DOHH2 (cell line): ENCODE results near the gene TATDN2.

Experiments used
- H3F3A ChIP-seq: fragments of 200-600 bp; sonication (generic), shearing (Covaris generic); 2 replicates; pipeline ENCODE4 v1.6.0; 2016; ENCODE audit warnings: antibody characterized with exemption, mild to moderate bottlenecking; ENCODE audit not compliant: control insufficient read depth, insufficient read depth
- H3K27ac ChIP-seq: fragments of 200-600 bp; sonication (generic); 2 replicates; pipeline ENCODE4 v1.5.1; 2014; ENCODE audit warnings: low read depth, mild to moderate bottlenecking, low read length, moderate library complexity
- H3K27me3 ChIP-seq: fragments of 200-600 bp; sonication (generic); 2 replicates; pipeline ENCODE4 v1.6.1; 2014; ENCODE audit warnings: mild to moderate bottlenecking, low read length, mixed read lengths; ENCODE audit not compliant: control insufficient read depth
- H3K36me3 ChIP-seq: fragments of 200-600 bp; sonication (generic); 2 replicates; pipeline ENCODE4 v1.6.1; 2014; ENCODE audit warnings: mild to moderate bottlenecking, low read length, moderate library complexity, mixed read lengths; ENCODE audit not compliant: control insufficient read depth
- H3K4me1 ChIP-seq: fragments of 200-600 bp; sonication (generic); 2 replicates; pipeline ENCODE4 v1.6.1; 2014; ENCODE audit warnings: mild to moderate bottlenecking, low read length, mixed read lengths; ENCODE audit not compliant: control insufficient read depth
- H3K4me2 ChIP-seq: fragments of 200-600 bp; sonication (generic); 2 replicates; pipeline ENCODE4 v1.6.0; 2014; ENCODE audit warnings: mild to moderate bottlenecking, low read length, moderate library complexity
- H3K4me3 ChIP-seq: fragments of 200-600 bp; sonication (generic); 2 replicates; pipeline ENCODE4 v1.5.1; 2014; ENCODE audit warnings: mild to moderate bottlenecking, low read length, mixed read lengths
- H3K79me2 ChIP-seq: fragments of 200-600 bp; sonication (generic); 2 replicates; pipeline ENCODE4 v1.6.1; 2014; ENCODE audit warnings: mild to moderate bottlenecking, low read length, mixed read lengths; ENCODE audit not compliant: control insufficient read depth
- H3K9me2 ChIP-seq: fragments of 200-600 bp; sonication (generic); replicated peaks from 2 replicates; pipeline ENCODE4 v1.6.1; 2014; ENCODE audit warnings: mild to moderate bottlenecking, low read length, mixed read lengths; ENCODE audit not compliant: control insufficient read depth
- H3K9me3 ChIP-seq: fragments of 200-600 bp; sonication (generic); 2 replicates; pipeline ENCODE4 v1.6.1; 2014; ENCODE audit warnings: antibody characterized with exemption, low read length, mixed read lengths; ENCODE audit not compliant: control insufficient read depth, insufficient read depth
- H4K20me1 ChIP-seq: fragments of 200-600 bp; sonication (generic); 2 replicates; pipeline ENCODE4 v1.6.0; 2014; ENCODE audit warnings: low read depth, mild to moderate bottlenecking, antibody characterized with exemption, low read length, moderate library complexity; ENCODE audit not compliant: control insufficient read depth, insufficient read depth
- EZH2phosphoT487 ChIP-seq: fragments of 200-600 bp; sonication (generic); IDR thresholded peaks from 2 replicates; pipeline ENCODE4 v1.6.1; 2017; ENCODE audit warnings: borderline replicate concordance, mild to moderate bottlenecking, antibody characterized with exemption, low read length, moderate library complexity, mixed read lengths
- TF ChIP-seq, protein P1 (sequence below): fragments of 200-600 bp; sonication (generic); IDR thresholded peaks from one replicate; pipeline ENCODE4 v1.5.1; 2014; ENCODE audit warnings: antibody characterized with exemption, mild to moderate bottlenecking, low read depth, low read length; ENCODE audit not compliant: poor library complexity, severe bottlenecking

The TATDN2 gene

GRCh38 chr3:10205451-10206165 lies 42.7 kb upstream of the TATDN2 start:
- H3K9me2 ChIP-seq = no peaks in the 10 kb centered on the region
- H3K27ac ChIP-seq = no peak overlapping the region
- no peak overlapping the region for H3K4me3 ChIP-seq
- no peaks in the 10 kb centered on the region for H3K79me2 ChIP-seq
- peaks cover 26% of the 10 kb centered on the region for H3K36me3 ChIP-seq
- no peak overlapping the region for H3K4me2 ChIP-seq
- H4K20me1 ChIP-seq = no peaks in the 10 kb centered on the region
- no peaks in the 10 kb centered on the region for H3K9me3 ChIP-seq
- no peak for TF ChIP-seq EZH2phosphoT487
- TF ChIP-seq, protein P1, sequence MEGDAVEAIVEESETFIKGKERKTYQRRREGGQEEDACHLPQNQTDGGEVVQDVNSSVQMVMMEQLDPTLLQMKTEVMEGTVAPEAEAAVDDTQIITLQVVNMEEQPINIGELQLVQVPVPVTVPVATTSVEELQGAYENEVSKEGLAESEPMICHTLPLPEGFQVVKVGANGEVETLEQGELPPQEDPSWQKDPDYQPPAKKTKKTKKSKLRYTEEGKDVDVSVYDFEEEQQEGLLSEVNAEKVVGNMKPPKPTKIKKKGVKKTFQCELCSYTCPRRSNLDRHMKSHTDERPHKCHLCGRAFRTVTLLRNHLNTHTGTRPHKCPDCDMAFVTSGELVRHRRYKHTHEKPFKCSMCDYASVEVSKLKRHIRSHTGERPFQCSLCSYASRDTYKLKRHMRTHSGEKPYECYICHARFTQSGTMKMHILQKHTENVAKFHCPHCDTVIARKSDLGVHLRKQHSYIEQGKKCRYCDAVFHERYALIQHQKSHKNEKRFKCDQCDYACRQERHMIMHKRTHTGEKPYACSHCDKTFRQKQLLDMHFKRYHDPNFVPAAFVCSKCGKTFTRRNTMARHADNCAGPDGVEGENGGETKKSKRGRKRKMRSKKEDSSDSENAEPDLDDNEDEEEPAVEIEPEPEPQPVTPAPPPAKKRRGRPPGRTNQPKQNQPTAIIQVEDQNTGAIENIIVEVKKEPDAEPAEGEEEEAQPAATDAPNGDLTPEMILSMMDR = no peak
- H3K27me3 ChIP-seq = no peaks in the 10 kb centered on the region
- H3K4me1 ChIP-seq = peaks cover 28% of the 10 kb centered on the region
- peaks cover 4% of the 10 kb centered on the region; the same call in 1 of the 2 replicates for H3F3A ChIP-seq

DNA sequence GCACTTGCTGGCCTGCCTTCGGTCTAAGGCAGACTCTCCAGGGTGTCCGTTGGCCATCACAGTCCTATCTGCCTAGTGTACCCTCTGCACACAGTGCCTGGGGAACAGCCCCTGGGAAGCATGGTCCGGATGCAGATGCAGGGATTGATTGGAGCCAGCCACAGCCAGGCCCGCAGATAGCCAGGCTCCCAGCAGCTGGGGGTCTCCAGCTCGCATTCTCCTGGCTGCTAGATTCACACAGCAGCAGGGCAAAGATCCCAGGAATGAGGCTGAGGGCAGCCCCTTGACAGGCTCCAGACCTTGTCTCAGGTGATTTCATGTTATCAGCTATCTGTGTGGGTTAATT lies 42.1 kb upstream of the TATDN2 start:
- no peak overlapping the region for H3K4me2 ChIP-seq
- TF ChIP-seq EZH2phosphoT487 = no peak
- TF ChIP-seq, protein P1 = no peak
- peaks cover 28% of the 10 kb centered on the region for H3K4me1 ChIP-seq
- H3K4me3 ChIP-seq = no peak overlapping the region
- no peak overlapping the region for H3K27ac ChIP-seq
- no peaks in the 10 kb centered on the region for H3K27me3 ChIP-seq
- no peaks in the 10 kb centered on the region for H3K79me2 ChIP-seq
- peaks cover 9% of the 10 kb centered on the region; the same call in 1 of the 2 replicates for H3F3A ChIP-seq
- H3K9me3 ChIP-seq = no peaks in the 10 kb centered on the region
- no peaks in the 10 kb centered on the region for H4K20me1 ChIP-seq
- no peaks in the 10 kb centered on the region for H3K9me2 ChIP-seq
- H3K36me3 ChIP-seq = peaks cover 26% of the 10 kb centered on the region

DNA sequence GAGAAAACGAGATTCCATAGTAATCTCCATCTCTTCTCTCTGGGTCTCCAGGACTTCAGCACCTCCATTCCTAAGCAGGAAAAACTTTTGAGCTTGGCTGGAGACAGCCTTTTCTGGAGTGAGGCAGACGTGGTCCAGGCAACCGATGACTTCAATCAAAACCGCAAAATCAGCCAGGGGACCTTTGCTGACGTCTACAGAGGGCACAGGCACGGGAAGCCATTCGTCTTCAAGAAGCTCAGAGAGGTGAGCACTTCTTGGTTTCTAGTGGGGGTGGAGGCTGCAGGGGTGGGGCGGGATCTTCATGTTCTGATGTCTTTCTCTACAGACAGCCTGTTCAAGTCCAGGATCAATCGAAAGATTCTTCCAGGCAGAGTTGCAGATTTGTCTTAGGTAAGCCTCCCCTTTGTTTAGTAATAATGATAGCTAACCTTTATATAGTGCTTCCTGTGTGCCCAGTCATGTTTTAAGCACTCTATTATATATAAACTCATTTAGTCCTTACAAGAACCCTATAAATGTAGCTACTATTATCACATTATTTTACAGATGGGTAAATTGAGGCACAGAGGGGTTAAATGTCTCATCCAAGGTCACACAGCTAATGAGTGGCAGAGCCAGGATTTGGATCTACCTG lies 35.0 kb upstream of the TATDN2 start:
- Histone ChIP-seq H3K27ac (peak overlapping the region; percentile 97), H3K27me3 (no peaks in the 10 kb centered on the region), H3K9me3 (no peaks in the 10 kb centered on the region), H3K79me2 (no peaks in the 10 kb centered on the region), H3K4me2 (peak overlapping the region; percentile 85), H3K9me2 (no peaks in the 10 kb centered on the region), H3K4me3 (peak overlapping the region; percentile 61), H3F3A (peaks cover 31% of the 10 kb centered on the region), H4K20me1 (no peaks in the 10 kb centered on the region), H3K36me3 (peaks cover 59% of the 10 kb centered on the region), H3K4me1 (peaks cover 71% of the 10 kb centered on the region)
- TF ChIP-seq, protein P1 = no peak
- no peak for TF ChIP-seq EZH2phosphoT487
